HEK293 (cell line): ENCODE measurements around the gene RETN.

Source experiments
- CTCF ChIA-PET: fragments of 350-600 bp; formaldehyde crosslinking; extraction: SDS; loops from one replicate; lab custom pipeline; 2021; ENCODE audit warnings: antibody characterized with exemption; lab: Yijun Ruan, JAX
- POLR2A ChIA-PET: fragments of 300-600 bp; formaldehyde crosslinking; extraction: SDS; loops from one replicate; lab custom pipeline; 2020; ENCODE audit warnings: antibody characterized with exemption, inconsistent platforms; lab: Yijun Ruan, JAX
- H3K27ac ChIP-seq: fragments of 200-500 bp; sonication (Bioruptor generic); 2 replicates; pipeline ENCODE4 v1.5.1; 2014; ENCODE audit warnings: low read depth, low read length, control low read depth, inconsistent platforms; ENCODE audit errors: extremely low read depth
- H3K36me3 ChIP-seq, 2 experiments: fragments of 200-500 bp in 1 of 2; sonication (Bioruptor generic) in 1 of 2; 1 replicate in 1 of 2; 2 replicates in 1 of 2; pipeline ENCODE4 v1.5.1; 2014 to 2017; ENCODE audit warnings: inconsistent platforms in 2 of 2, low read length in 2 of 2; ENCODE audit not compliant: control insufficient read depth in 2 of 2, insufficient read depth in 1 of 2
- H3K4me1 ChIP-seq: fragments of 200-500 bp; sonication (Bioruptor generic); 2 replicates; pipeline ENCODE4 v1.5.1; 2014; ENCODE audit warnings: mild to moderate bottlenecking, low read length, inconsistent platforms; ENCODE audit not compliant: control insufficient read depth, insufficient read depth
- H3K4me3 ChIP-seq: 2 replicates; pipeline ENCODE4 v1.5.1; 2011; ENCODE audit warnings: low read depth, mild to moderate bottlenecking, control low read depth, low read length, moderate library complexity
- H3K9me3 ChIP-seq: fragments of 200-500 bp; sonication (Bioruptor generic); 2 replicates; pipeline ENCODE4 v1.5.1; 2014; ENCODE audit warnings: low read depth, low read length, inconsistent platforms; ENCODE audit not compliant: control insufficient read depth, insufficient read depth
- EGR2 ChIP-seq: fragments of 450-650 bp; formaldehyde crosslinking; IDR thresholded peaks from 2 replicates; pipeline ENCODE4 v1.5.1; 2016; ENCODE audit warnings: low read depth, missing biosample characterization, missing genetic modification characterization
- GLIS1 ChIP-seq: fragments of 450-650 bp; formaldehyde crosslinking; IDR thresholded peaks from 2 replicates; pipeline ENCODE4 v1.5.1; 2016; ENCODE audit warnings: missing biosample characterization, missing genetic modification characterization
- TRIM28 ChIP-seq: IDR thresholded peaks from 2 replicates; pipeline ENCODE4 v1.6.1; 2011; ENCODE audit warnings: low read length, control low read depth, borderline replicate concordance
- ZBTB17 ChIP-seq: fragments of 450-650 bp; formaldehyde crosslinking; IDR thresholded peaks from 2 replicates; pipeline ENCODE4 v1.5.1; 2016; ENCODE audit warnings: missing biosample characterization, missing genetic modification characterization
- ZEB2 ChIP-seq: fragments of 450-650 bp; formaldehyde crosslinking; IDR thresholded peaks from 2 replicates; pipeline ENCODE4 v1.5.1; 2016; ENCODE audit warnings: missing biosample characterization, missing genetic modification characterization
- ZFHX2 ChIP-seq: fragments of 450-650 bp; formaldehyde crosslinking; conservative IDR thresholded peaks from 2 replicates; pipeline ENCODE4 v1.5.1; 2016; ENCODE audit warnings: missing biosample characterization, missing genetic modification characterization
- ZFP69B ChIP-seq: fragments of 450-650 bp; formaldehyde crosslinking; IDR thresholded peaks from 2 replicates; pipeline ENCODE4 v1.5.1; 2016; ENCODE audit warnings: missing biosample characterization, missing genetic modification characterization
- ZNF274 ChIP-seq, 2 experiments: fragments of 200-500 bp in 1 of 2; fragments of 450-650 bp in 1 of 2; sonication (Bioruptor generic) in 1 of 2; formaldehyde crosslinking in 1 of 2; IDR thresholded peaks; 2 replicates each; pipeline versions ENCODE4 v1.5.1 to v1.6.1; 2014 to 2016; ENCODE audit warnings: borderline replicate concordance in 1 of 2, inconsistent platforms in 1 of 2, low read length in 1 of 2, missing biosample characterization in 1 of 2, missing genetic modification characterization in 1 of 2
- ZNF292 ChIP-seq: fragments of 450-650 bp; formaldehyde crosslinking; IDR thresholded peaks from 2 replicates; pipeline ENCODE4 v1.5.1; 2016; ENCODE audit warnings: low read depth, missing biosample characterization, missing genetic modification characterization, borderline replicate concordance
- ZNF335 ChIP-seq: fragments of 450-650 bp; formaldehyde crosslinking; conservative IDR thresholded peaks from 2 replicates; pipeline ENCODE4 v1.5.1; 2016; ENCODE audit warnings: missing biosample characterization, missing genetic modification characterization
- ZNF426 ChIP-seq: fragments of 450-650 bp; formaldehyde crosslinking; IDR thresholded peaks from 2 replicates; pipeline ENCODE4 v1.5.1; 2017; ENCODE audit warnings: missing biosample characterization, missing genetic modification characterization, mild to moderate bottlenecking, inconsistent platforms, moderate library complexity
- ZNF530 ChIP-seq: fragments of 450-650 bp; formaldehyde crosslinking; IDR thresholded peaks from 2 replicates; pipeline ENCODE4 v1.5.1; 2016; ENCODE audit warnings: low read depth, missing biosample characterization, missing genetic modification characterization
- ZNF623 ChIP-seq: fragments of 450-650 bp; formaldehyde crosslinking; IDR thresholded peaks from 2 replicates; pipeline ENCODE4 v1.5.1; 2016; ENCODE audit warnings: missing biosample characterization, missing genetic modification characterization
- ZNF677 ChIP-seq: fragments of 450-650 bp; IDR thresholded peaks from 2 replicates; pipeline ENCODE4 v1.5.0; 2018; ENCODE audit warnings: missing biosample characterization, mild to moderate bottlenecking, missing genetic modification characterization, moderate library complexity
- ZNF768 ChIP-seq: fragments of 450-650 bp; formaldehyde crosslinking; IDR thresholded peaks from 2 replicates; pipeline ENCODE4 v1.5.1; 2018; ENCODE audit warnings: missing biosample characterization, mild to moderate bottlenecking, missing genetic modification characterization
- ZNF830 ChIP-seq: fragments of 450-650 bp; IDR thresholded peaks from 2 replicates; pipeline ENCODE4 v1.5.0; 2018; ENCODE audit warnings: missing biosample characterization, missing genetic modification characterization, low read depth, mild to moderate bottlenecking, moderate library complexity
- ZSCAN16 ChIP-seq: fragments of 450-650 bp; formaldehyde crosslinking; IDR thresholded peaks from 2 replicates; pipeline ENCODE4 v1.5.1; 2016; ENCODE audit warnings: missing biosample characterization, missing genetic modification characterization
- ZSCAN30 ChIP-seq: fragments of 450-650 bp; IDR thresholded peaks from 2 replicates; pipeline ENCODE4 v1.5.1; 2018; ENCODE audit warnings: missing biosample characterization, mild to moderate bottlenecking, missing genetic modification characterization, moderate library complexity
- TF ChIP-seq, protein P1 (sequence below): fragments of 450-650 bp; formaldehyde crosslinking; IDR thresholded peaks from 2 replicates; pipeline ENCODE4 v1.5.1; 2016; ENCODE audit warnings: missing biosample characterization, missing genetic modification characterization
- TF ChIP-seq, protein P2 (sequence below): fragments of 450-650 bp; formaldehyde crosslinking; conservative IDR thresholded peaks from 2 replicates; pipeline ENCODE4 v1.5.1; 2016; ENCODE audit warnings: low read depth, missing biosample characterization, missing genetic modification characterization

The RETN gene

DNA sequence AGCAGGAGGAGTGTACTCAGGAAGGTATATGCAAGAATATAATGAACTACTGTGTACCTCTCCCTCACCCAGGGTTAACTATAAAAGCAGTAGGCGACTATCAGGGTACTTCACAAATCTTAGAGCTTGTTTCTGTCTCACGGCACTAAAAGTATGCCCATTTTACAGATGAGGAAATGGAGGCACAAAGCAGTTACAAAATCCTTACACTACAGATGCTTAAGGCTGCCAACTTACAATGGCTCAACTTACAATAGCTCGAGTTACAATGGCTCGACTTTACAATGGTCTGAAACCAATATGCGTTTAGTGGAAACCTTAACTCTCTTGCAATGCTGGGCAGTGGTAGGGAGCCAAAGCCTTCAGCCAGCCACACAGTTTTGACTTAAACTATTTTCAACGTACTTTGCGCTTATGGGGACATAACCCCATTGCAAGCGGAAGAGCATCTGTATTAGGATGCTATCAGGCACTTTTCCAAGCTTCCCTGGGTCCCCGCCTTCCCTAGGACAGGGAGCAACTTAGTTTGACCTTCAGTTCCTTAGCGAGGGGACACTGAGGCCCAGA, 29.0 kb downstream of the RETN start:
- no peak overlapping the region for H3K4me3 ChIP-seq
- H3K9me3 ChIP-seq: no peaks in the 10 kb centered on the region
- no peaks in the 10 kb centered on the region for H3K4me1 ChIP-seq
- H3K36me3 ChIP-seq: no peaks in the 10 kb centered on the region
- CTCF ChIA-PET: interaction anchor here (0.7 to 2.2 kb wide), 4 partner anchors 17 to 151 kb away, joined by 3 to 8 read pairs (median 5); partner anchors contain the start of gene TRAPPC5
- H3K27ac ChIP-seq: no peak overlapping the region
- 0 out of 2 replicates have a peak, but pooled peaks have one; percentile 22 for TF ChIP-seq ZNF335
- TF ChIP-seq ZNF426 (tag by site-specific recombination): no peak
- POLR2A ChIA-PET: interaction anchor here (1.8 kb wide), 1 partner anchor 12 kb away, joined by 6 read pairs; no protein-coding TSS in a partner anchor

DNA sequence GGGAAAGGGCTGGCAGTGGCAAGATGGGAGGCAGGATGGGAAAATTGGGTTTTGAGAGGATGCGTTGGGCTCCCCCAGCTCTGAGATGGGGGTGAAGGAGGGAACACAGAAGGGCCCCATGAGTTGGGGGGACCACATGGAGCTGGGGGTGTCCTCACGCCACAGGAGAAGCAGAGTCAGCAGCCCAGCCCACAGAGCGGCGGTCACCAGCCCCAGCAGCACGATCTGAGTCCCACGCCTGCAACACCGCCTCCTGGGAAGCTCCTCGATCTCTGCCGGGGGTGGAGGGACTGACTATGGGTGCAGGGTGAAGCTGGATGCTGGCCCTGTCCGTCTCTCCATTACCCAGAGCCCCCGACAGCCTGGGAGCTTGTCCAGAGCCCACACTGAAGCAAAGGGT, 29.7 kb downstream of the RETN start:
- no peak for TF ChIP-seq ZSCAN30 (tag by site-specific recombination)
- TF ChIP-seq ZSCAN16 (tag by site-specific recombination): no peak
- TF ChIP-seq ZFHX2 (tag by site-specific recombination): peak; percentile 62
- no peak for TF ChIP-seq ZNF677 (tag by site-specific recombination)
- no peak for TF ChIP-seq ZNF292 (tag by site-specific recombination)
- no peak for TF ChIP-seq ZBTB17 (tag by site-specific recombination)
- TF ChIP-seq ZNF768 (tag by site-specific recombination): no peak
- TF ChIP-seq ZNF830: no peak
- TF ChIP-seq ZNF530 (tag by site-specific recombination): no peak
- no peak for TF ChIP-seq ZNF623 (tag by site-specific recombination)
- TF ChIP-seq, protein P1, sequence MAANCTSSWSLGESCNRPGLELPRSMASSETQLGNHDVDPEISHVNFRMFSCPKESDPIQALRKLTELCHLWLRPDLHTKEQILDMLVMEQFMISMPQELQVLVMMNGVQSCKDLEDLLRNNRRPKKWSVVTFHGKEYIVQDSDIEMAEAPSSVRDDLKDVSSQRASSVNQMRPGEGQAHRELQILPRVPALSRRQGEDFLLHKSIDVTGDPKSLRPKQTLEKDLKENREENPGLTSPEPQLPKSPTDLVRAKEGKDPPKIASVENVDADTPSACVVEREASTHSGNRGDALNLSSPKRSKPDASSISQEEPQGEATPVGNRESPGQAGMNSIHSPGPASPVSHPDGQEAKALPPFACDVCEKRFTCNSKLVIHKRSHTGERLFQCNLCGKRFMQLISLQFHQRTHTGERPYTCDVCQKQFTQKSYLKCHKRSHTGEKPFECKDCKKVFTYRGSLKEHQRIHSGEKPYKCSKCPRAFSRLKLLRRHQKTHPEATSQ (tag by site-specific recombination): no peak
- TF ChIP-seq TRIM28: no peak
- no peak for TF ChIP-seq ZNF274 (IDR thresholded peaks at IDR 0.05; ENCODE audit: low read length)
- no peak for TF ChIP-seq ZNF274 (tag by site-specific recombination; IDR thresholded peaks at IDR 0.05; ENCODE audit: borderline replicate concordance)
- TF ChIP-seq, protein P2, sequence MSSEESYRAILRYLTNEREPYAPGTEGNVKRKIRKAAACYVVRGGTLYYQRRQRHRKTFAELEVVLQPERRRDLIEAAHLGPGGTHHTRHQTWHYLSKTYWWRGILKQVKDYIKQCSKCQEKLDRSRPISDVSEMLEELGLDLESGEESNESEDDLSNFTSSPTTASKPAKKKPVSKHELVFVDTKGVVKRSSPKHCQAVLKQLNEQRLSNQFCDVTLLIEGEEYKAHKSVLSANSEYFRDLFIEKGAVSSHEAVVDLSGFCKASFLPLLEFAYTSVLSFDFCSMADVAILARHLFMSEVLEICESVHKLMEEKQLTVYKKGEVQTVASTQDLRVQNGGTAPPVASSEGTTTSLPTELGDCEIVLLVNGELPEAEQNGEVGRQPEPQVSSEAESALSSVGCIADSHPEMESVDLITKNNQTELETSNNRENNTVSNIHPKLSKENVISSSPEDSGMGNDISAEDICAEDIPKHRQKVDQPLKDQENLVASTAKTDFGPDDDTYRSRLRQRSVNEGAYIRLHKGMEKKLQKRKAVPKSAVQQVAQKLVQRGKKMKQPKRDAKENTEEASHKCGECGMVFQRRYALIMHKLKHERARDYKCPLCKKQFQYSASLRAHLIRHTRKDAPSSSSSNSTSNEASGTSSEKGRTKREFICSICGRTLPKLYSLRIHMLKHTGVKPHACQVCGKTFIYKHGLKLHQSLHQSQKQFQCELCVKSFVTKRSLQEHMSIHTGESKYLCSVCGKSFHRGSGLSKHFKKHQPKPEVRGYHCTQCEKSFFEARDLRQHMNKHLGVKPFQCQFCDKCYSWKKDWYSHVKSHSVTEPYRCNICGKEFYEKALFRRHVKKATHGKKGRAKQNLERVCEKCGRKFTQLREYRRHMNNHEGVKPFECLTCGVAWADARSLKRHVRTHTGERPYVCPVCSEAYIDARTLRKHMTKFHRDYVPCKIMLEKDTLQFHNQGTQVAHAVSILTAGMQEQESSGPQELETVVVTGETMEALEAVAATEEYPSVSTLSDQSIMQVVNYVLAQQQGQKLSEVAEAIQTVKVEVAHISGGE (tag by site-specific recombination): no peak
- no peak for TF ChIP-seq ZFP69B (tag by site-specific recombination)
- no peak for TF ChIP-seq ZEB2 (tag by site-specific recombination)
- TF ChIP-seq GLIS1: peak; percentile 39
- TF ChIP-seq EGR2: peak; percentile 63
- no peaks in the 10 kb centered on the region for H3K4me1 ChIP-seq
- H3K27ac ChIP-seq: no peak overlapping the region
- no peak overlapping the region for H3K4me3 ChIP-seq
- no peaks in the 10 kb centered on the region for H3K36me3 ChIP-seq
- H3K9me3 ChIP-seq: no peaks in the 10 kb centered on the region
- CTCF ChIA-PET: interaction anchor here (0.5 to 2.2 kb wide), 3 partner anchors 18 to 245 kb away, joined by 4 to 8 read pairs (median 5); partner anchors contain the start of gene TRAPPC5
- POLR2A ChIA-PET: interaction anchor here (0.6 to 1.8 kb wide), 2 partner anchors 13 to 244 kb away, joined by 3 to 6 read pairs; no protein-coding TSS in a partner anchor
